Ovary (tissue), 9 donors: ENCODE data around the gene ERCC6L2. TPM values are rescaled to one million over a fixed set of nuclear protein-coding genes. Genes with fewer than 3 reads are reported as not detected.

Experiments
- DNase-seq, 5 donors: peaks; one replicate each; pipeline ENCODE4 v3.0.0-alpha.2; 2019 to 2020
- H3K27ac ChIP-seq, 2 donors: fragments of 200-600 bp; one replicate each; pipeline versions ENCODE4 v1.5.1 to v1.8.0; 2019 to 2022
- H3K27me3 ChIP-seq: fragments of 200-600 bp; one replicate; pipeline ENCODE4 v1.8.0; 2022
- H3K36me3 ChIP-seq: fragments of 200-600 bp; sonication (generic); one replicate; pipeline ENCODE4 v1.5.1; 2019
- H3K4me1 ChIP-seq: one replicate; pipeline ENCODE4 v1.8.1; 2013; ENCODE audit warnings: mild to moderate bottlenecking, moderate library complexity; ENCODE audit not compliant: insufficient read depth
- H3K4me3 ChIP-seq: fragments of 200-600 bp; sonication (generic); one replicate; pipeline ENCODE4 v1.5.1; 2017
- H3K9me3 ChIP-seq, 2 donors: fragments of 200-600 bp in 1 of 2; sonication (generic) in 1 of 2; one replicate each; pipeline versions ENCODE4 v1.5.1 to v1.8.1; 2013 to 2019; ENCODE audit warnings: mild to moderate bottlenecking in 1 of 2, moderate library complexity in 1 of 2
- EP300 ChIP-seq: sonication (generic); formaldehyde crosslinking; IDR thresholded peaks from one replicate; pipeline ENCODE4 v1.6.1; 2017; ENCODE audit warnings: antibody characterized with exemption
- POLR2A ChIP-seq: fragments of 450-650 bp; IDR thresholded peaks from one replicate; pipeline ENCODE4 v1.6.1; 2017; ENCODE audit warnings: antibody characterized with exemption, mild to moderate bottlenecking, moderate library complexity
- WGBS, 3 donors: extraction: QIAGEN DNeasy Blood & Tissue Kit in 1 of 3; methylation state at CpG; one replicate each; pipeline versions ENCODE4 v1.1.5 to v1.1.7; 2013 to 2017; 5-methylcytosine and 5-hydroxymethylcytosine counted together
- intact Hi-C, 4 donors: fragments of 100-400 bp; cut with DNase I; formaldehyde crosslinking; loops; one replicate each; pipeline versions ENCODE4 v1.11.0 to v1.15.1; 2022 to 2023
- polyA plus RNA-seq, 2 donors: library from polyadenylated mRNA; stranded (reverse); fragments of 200-250 nt in 1 of 2; fragments of 350-450 nt in 1 of 2; fragmentation: Illumina TruSeq in 1 of 2; extraction: RNeasy Lipid Tissue Mini Kit (QIAGEN cat#74804) in 1 of 2; gene quantifications; one replicate each; pipeline ENCODE4 v1.2.3, GENCODE V29; 2013 to 2014
- total RNA-seq, 7 donors: library from RNA; depleted of rRNA in 2 of 7; stranded (reverse); fragments of >200 nt in 2 of 7; fragmentation: NEBNext Ultra II Directional in 3 of 7; extraction: Animal tissue kit (Norgen Biotek cat#: 25700) in 3 of 7; gene quantifications; one replicate each; pipeline versions ENCODE4 v1.1.0 to v1.2.4, GENCODE V29; 2016 to 2023
- TF ChIP-seq, protein P1 (sequence below), 3 donors: fragments of 450-650 bp in 2 of 3; fragments of 200-600 bp in 1 of 3; IDR thresholded peaks; one replicate each; pipeline versions ENCODE4 v1.5.1 to v1.8.0; 2016 to 2022; ENCODE audit warnings: antibody characterized with exemption in 3 of 3, mild to moderate bottlenecking in 1 of 3
- donor health status: DM: no; HTN: no; CAD: no; lungs with moderate emphysema.
- donor health status: DM: no; HTN: no; CAD: no.
- donor health status: Bipolar disorder and iron deficiency.
- donor health status: DM: yes; HTN: yes; CAD: no.
- donor health status: DM: no; HTN: no; CAD: no.
- donor health status: DM: yes; HTN: yes; CAD: no.

The ERCC6L2 gene
- total and polyA plus RNA-seq, 9 donors = 16.7 to 78.3 (median 57.2) TPM

DNA sequence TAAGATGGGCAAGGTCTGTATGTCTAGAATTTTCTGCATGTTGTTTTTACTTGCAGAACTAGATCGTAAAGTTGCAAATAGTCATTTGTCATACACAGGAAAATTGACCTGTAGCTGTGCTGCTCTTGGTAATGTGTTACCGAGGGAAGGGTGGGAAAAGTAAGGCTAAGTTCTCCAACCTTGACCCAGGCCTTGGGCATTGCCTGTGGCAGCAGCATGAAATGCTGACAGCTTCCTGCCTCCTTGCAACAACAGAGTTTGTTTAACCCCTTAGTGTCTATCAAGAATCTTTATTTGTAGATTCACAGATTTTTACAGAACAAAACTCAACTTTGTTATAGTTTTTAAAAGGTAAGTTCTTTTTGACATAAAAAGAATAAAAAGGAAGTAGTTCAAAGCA lies 48.3 kb downstream of the ERCC6L2 start:
- no peak for DNase-seq
- intact Hi-C loops = no loop called here
- Histone ChIP-seq H3K36me3 (no peaks in the 10 kb centered on the region), H3K4me1 (peaks cover 3% of the 10 kb centered on the region), H3K27ac (no peak overlapping the region), H3K9me3 (no peaks in the 10 kb centered on the region), H3K4me3 (no peak overlapping the region), H3K27me3 (no peaks in the 10 kb centered on the region)
- TF ChIP-seq, protein P1, sequence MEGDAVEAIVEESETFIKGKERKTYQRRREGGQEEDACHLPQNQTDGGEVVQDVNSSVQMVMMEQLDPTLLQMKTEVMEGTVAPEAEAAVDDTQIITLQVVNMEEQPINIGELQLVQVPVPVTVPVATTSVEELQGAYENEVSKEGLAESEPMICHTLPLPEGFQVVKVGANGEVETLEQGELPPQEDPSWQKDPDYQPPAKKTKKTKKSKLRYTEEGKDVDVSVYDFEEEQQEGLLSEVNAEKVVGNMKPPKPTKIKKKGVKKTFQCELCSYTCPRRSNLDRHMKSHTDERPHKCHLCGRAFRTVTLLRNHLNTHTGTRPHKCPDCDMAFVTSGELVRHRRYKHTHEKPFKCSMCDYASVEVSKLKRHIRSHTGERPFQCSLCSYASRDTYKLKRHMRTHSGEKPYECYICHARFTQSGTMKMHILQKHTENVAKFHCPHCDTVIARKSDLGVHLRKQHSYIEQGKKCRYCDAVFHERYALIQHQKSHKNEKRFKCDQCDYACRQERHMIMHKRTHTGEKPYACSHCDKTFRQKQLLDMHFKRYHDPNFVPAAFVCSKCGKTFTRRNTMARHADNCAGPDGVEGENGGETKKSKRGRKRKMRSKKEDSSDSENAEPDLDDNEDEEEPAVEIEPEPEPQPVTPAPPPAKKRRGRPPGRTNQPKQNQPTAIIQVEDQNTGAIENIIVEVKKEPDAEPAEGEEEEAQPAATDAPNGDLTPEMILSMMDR (IDR thresholded peaks at IDR 0.05) = no peak
- no peak for TF ChIP-seq EP300
- no peak for TF ChIP-seq POLR2A
- 25 to 45% (median 42%) methylated on average over 2 of the region's 2 CpGs for WGBS, 3 donors

GRCh38 chr9:95924987-95925386 lies 49.5 kb downstream of the ERCC6L2 start:
- DNase-seq = no peak
- Histone ChIP-seq H3K36me3 (no peaks in the 10 kb centered on the region), H3K27ac (no peak overlapping the region), H3K9me3 (no peaks in the 10 kb centered on the region), H3K4me1 (peaks cover 3% of the 10 kb centered on the region), H3K27me3 (no peaks in the 10 kb centered on the region), H3K4me3 (no peak overlapping the region)
- intact Hi-C loops = no loop called here
- TF ChIP-seq POLR2A (no peak), EP300 (no peak)
- TF ChIP-seq, protein P1 (IDR thresholded peaks at IDR 0.05) = no peak
- 94 to 100% (median 100%) methylated on average over 1 of the region's 1 CpG for WGBS, 3 donors

DNA sequence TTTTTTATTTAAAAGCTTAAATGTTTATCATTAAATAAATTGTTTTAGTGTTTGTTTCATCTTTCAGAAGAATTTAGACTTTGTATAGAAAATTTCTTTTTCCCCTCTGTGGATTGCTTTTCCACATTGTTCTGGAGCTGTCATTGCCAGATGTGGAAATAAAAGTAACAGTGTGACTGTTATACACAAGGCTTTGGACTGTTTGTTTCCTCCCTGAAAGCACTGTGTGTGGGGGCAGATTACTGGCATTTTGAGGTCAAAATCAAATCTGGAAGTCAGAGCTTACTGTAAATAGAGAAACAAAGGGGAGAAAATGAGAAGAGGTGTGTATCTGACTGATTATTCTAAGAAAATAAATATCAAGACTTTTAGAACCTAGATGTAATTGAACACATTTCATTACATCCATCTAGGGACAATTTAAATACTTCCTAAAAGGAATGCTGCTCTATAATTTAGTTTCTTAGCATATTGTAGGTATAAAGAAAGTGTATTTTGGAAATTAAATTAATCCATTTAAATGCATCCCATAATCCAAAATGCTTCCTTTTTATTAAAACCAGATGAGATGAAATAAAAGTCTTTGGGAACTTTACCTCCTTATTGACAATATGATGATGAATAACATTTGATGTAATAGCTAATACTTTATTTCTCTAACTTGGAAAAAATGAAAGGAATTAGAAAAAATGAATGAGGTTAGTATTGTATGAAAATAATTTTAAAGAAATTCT lies 51.9 kb downstream of the ERCC6L2 start:
- intact Hi-C loops = no loop called here
- H3K9me3 ChIP-seq = no peaks in the 10 kb centered on the region
- no peak overlapping the region for H3K4me3 ChIP-seq
- H3K4me1 ChIP-seq = peaks cover 3% of the 10 kb centered on the region
- TF ChIP-seq, protein P1 (IDR thresholded peaks at IDR 0.05) = no peak
- TF ChIP-seq EP300 (no peak), POLR2A (no peak)
- H3K36me3 ChIP-seq = no peaks in the 10 kb centered on the region
- H3K27ac ChIP-seq = no peak overlapping the region
- DNase-seq = no peak
- no peaks in the 10 kb centered on the region for H3K27me3 ChIP-seq

GRCh38 chr9:95930277-95930676 lies 54.8 kb downstream of the ERCC6L2 start:
- Histone ChIP-seq H3K27me3 (no peaks in the 10 kb centered on the region), H3K4me3 (no peak overlapping the region), H3K9me3 (no peaks in the 10 kb centered on the region), H3K27ac (no peak overlapping the region), H3K4me1 (no peaks in the 10 kb centered on the region), H3K36me3 (no peaks in the 10 kb centered on the region)
- intact Hi-C loops = no loop called here
- WGBS, 3 donors = 32 to 56% (median 52%) methylated on average over 1 of the region's 1 CpG
- TF ChIP-seq, protein P1 (IDR thresholded peaks at IDR 0.05) = no peak
- no peak for TF ChIP-seq EP300
- no peak for TF ChIP-seq POLR2A
- DNase-seq = no peak
